Left lung (tissue), 10 donors: ENCODE data around the gene TRIM65. TPM values are rescaled to one million over a fixed set of nuclear protein-coding genes. Genes with fewer than 3 reads are reported as not detected.

Source experiments
- ATAC-seq: fragments of 200-7000 bp; cut with Tn5 transposase; one replicate; pipeline ENCODE4 v1.9.1; 2020; ENCODE audit warnings: moderate library complexity
- DNase-seq, 4 donors: peaks; one replicate each; pipeline ENCODE4 v3.0.0-alpha.2; 2013 to 2020
- H3K27ac ChIP-seq, 2 donors: fragments of 200-600 bp; sonication (generic) in 1 of 2; one replicate each; pipeline versions ENCODE4 v1.5.0 to v1.8.0; 2020 to 2021
- H3K27me3 ChIP-seq, 2 donors: fragments of 200-600 bp; sonication (generic) in 1 of 2; one replicate each; pipeline versions ENCODE4 v1.5.0 to v1.8.0; 2020 to 2021
- H3K36me3 ChIP-seq, 2 donors: fragments of 200-600 bp; sonication (generic) in 1 of 2; one replicate each; pipeline versions ENCODE4 v1.5.0 to v1.8.0; 2020 to 2021
- H3K4me1 ChIP-seq, 2 donors: fragments of 200-600 bp; one replicate each; pipeline ENCODE4 v1.8.0; 2021
- H3K4me3 ChIP-seq, 2 donors: fragments of 200-600 bp; sonication (generic) in 1 of 2; one replicate each; pipeline versions ENCODE4 v1.5.0 to v1.8.0; 2020 to 2021; ENCODE audit warnings: mild to moderate bottlenecking in 1 of 2
- H3K9me3 ChIP-seq, 2 donors: fragments of 200-600 bp; sonication (generic) in 1 of 2; one replicate each; pipeline versions ENCODE4 v1.5.0 to v1.8.0; 2020 to 2021
- intact Hi-C, 2 donors: fragments of 100-400 bp; cut with DNase I; formaldehyde crosslinking; loops; one replicate each; pipeline versions ENCODE4 v1.11.2 to v1.14.2; 2022
- polyA plus RNA-seq, 6 donors: library from polyadenylated mRNA; unstranded; fragments of 120-200 nt; gene quantifications; one replicate each; pipeline ENCODE4 v1.2.1, GENCODE V29; 2013; ENCODE audit not compliant: insufficient read length in 6 of 6
- total RNA-seq, 2 donors: library from RNA; stranded (reverse); fragmentation: NEBNext Ultra II Directional; extraction: Animal tissue kit (Norgen Biotek cat#: 25700); gene quantifications; one replicate each; pipeline ENCODE4 v1.2.1, GENCODE V29; 2021
- TF ChIP-seq, protein P1 (sequence below), 2 donors: fragments of 200-600 bp; sonication (generic) in 1 of 2; IDR thresholded peaks; one replicate each; pipeline versions ENCODE4 v1.5.0 to v1.8.0; 2021; ENCODE audit warnings: antibody characterized with exemption in 2 of 2
- donor health status: DM: no; HTN: yes; CAD: no.
- donor health status: DM: no; HTN: no; CAD: no.

The TRIM65 gene
- total and polyA plus RNA-seq, 8 donors = 15.8 to 35.1 (median 20.0) TPM

DNA sequence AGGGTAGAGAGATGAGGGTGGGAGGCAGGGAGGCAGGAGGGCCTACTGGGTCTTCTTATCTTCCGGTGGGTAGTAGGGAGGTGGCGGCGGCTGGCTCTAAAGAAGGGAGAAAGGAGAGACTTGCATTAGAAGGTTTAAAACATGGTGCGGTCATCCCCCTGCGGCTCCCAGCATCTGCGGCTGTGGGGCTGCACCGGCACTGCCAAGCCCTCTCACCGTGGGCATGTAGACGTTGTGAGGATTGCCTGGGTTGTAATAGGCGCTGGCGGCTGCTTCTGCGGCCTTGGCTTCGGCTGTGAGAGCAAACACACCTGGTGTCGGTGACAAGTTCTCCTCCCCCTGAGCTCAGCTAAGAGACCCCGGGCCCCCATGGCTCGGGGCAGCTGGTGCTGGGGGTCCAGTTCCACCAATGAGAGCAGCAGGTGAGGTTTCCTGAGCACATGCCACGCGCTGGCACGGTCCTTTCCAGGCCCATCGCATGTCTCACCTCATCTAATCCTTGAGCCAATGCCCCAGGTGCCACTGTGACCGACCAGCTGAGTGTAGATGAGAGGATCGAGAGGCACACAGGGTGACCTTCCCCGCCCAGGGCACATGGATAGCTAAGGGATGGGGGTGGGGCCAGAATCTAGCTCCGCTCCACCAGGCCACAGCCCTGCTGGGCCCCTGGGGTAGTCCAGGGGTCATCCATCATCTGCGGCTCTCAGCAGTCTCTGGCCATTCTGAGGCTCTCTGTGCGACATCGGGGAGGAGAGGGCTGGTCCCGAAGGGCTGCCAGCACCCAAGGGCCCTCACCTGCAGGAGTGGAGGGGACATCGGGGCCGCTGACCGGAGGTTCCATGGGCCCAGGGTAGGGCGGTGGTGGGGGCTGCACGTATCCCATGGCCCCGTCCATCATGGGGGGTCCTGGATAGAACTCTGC lies 49.8 kb downstream of the TRIM65 start:
- Histone ChIP-seq H3K4me3 (no peak overlapping the region), H3K9me3 (no peaks in the 10 kb centered on the region), H3K4me1 (peaks cover 31 to 83% of the 10 kb centered on the region in 2 donors), H3K27ac (peak overlapping the region; percentile 87 to 93), H3K27me3 (no peaks in the 10 kb centered on the region), H3K36me3 (peaks cover 2 to 71% of the 10 kb centered on the region in 2 donors)
- ATAC-seq = no peak
- TF ChIP-seq, protein P1, sequence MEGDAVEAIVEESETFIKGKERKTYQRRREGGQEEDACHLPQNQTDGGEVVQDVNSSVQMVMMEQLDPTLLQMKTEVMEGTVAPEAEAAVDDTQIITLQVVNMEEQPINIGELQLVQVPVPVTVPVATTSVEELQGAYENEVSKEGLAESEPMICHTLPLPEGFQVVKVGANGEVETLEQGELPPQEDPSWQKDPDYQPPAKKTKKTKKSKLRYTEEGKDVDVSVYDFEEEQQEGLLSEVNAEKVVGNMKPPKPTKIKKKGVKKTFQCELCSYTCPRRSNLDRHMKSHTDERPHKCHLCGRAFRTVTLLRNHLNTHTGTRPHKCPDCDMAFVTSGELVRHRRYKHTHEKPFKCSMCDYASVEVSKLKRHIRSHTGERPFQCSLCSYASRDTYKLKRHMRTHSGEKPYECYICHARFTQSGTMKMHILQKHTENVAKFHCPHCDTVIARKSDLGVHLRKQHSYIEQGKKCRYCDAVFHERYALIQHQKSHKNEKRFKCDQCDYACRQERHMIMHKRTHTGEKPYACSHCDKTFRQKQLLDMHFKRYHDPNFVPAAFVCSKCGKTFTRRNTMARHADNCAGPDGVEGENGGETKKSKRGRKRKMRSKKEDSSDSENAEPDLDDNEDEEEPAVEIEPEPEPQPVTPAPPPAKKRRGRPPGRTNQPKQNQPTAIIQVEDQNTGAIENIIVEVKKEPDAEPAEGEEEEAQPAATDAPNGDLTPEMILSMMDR (IDR thresholded peaks at IDR 0.05) = no peak
- DNase-seq = peak in 1 of 4 donors; percentile 67
- intact Hi-C loops = no loop called here

DNA sequence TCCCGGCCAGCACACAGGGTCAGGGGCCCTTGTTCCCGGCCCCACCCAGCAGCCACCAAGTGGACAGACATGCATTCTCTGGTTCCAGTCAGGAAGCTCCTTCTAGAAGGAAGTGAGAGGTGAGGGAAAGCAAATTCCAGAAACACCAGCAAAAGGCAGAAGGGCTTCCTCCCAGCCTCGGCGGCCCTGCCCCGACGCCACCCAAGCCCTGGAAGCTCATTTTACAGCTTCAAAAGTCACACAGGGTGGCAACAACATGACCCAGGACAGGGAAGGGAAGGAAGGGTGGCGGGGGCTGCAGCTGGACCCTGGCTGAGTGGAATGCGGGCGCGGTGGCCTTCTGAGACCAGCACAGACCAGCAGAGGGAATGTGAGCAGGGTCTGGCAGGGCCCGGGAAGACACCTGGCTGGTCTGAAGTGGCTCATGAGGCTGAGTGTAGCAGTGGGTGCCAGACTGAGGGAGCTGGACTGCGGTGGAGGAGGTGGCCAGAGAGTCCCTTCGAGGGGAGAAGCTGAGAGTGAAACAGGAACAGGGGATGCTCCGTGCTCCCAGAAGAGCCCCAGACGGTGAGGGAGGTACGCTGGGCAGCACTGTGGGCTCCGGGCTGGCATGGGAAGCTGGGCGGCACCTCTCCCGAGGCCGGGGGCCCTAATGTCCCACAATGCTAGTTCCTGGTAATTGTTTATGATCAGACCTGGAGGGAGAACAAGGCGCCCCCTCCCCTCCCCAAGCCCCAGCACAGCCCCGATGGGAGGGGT lies 50.6 kb downstream of the TRIM65 start:
- Histone ChIP-seq H3K27me3 (no peaks in the 10 kb centered on the region), H3K9me3 (no peaks in the 10 kb centered on the region), H3K36me3 (peaks cover 0 to 65% of the 10 kb centered on the region in 2 donors), H3K27ac (peak overlapping the region; percentile 87 to 93), H3K4me3 (no peak overlapping the region), H3K4me1 (peaks cover 31 to 80% of the 10 kb centered on the region in 2 donors)
- intact Hi-C loops = no loop called here
- peak in 1 of 4 donors; percentile 75 for DNase-seq
- TF ChIP-seq, protein P1 (IDR thresholded peaks at IDR 0.05) = no peak
- ATAC-seq = peak; percentile 7

DNA sequence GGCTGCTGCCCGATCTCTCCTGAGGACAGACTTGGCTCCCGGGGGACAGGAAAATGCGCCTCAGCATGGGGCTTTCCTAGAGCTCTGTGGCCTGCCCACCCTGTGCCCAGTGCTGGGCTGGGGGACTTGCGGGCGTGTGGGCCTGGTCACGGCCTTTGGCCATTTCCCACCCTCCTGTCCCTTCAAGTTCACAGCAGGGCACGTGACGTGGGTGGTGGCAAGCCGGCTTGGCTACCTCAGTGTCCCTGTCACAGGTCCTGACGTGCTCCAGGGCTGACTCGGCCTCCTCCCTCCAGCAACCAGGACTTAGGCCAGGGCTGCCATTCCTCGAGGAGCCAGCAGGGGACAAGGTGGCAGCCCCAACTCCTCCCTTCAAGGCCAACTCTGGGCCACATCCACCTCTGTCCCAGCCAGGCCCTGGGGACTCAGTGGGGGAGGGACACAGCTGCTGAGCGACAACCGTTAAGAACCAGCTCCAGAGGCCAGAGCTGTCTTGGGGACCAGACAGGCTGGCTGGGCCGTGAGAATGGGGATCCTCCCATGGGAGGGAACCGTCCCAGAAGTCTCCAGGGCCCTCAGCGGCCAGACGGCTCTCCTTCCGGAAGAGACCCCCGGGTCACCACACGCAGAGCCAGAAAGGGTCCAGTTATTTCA lies 51.6 kb downstream of the TRIM65 start:
- H3K4me3 ChIP-seq = peak overlapping the region in 1 of 2 donors; percentile 61
- H3K27ac ChIP-seq = peak overlapping the region; percentile 87 to 93
- no peaks in the 10 kb centered on the region for H3K27me3 ChIP-seq
- H3K9me3 ChIP-seq = no peaks in the 10 kb centered on the region
- peaks cover 31 to 80% of the 10 kb centered on the region in 2 donors for H3K4me1 ChIP-seq
- intact Hi-C loops = no loop called here
- peaks cover 0 to 65% of the 10 kb centered on the region in 2 donors for H3K36me3 ChIP-seq
- DNase-seq (peak in 3 of 4 donors; percentile 78 to 94 (median 91)), ATAC-seq (peak; percentile 82)
- TF ChIP-seq, protein P1 (IDR thresholded peaks at IDR 0.05) = peak; percentile 77 to 95

DNA sequence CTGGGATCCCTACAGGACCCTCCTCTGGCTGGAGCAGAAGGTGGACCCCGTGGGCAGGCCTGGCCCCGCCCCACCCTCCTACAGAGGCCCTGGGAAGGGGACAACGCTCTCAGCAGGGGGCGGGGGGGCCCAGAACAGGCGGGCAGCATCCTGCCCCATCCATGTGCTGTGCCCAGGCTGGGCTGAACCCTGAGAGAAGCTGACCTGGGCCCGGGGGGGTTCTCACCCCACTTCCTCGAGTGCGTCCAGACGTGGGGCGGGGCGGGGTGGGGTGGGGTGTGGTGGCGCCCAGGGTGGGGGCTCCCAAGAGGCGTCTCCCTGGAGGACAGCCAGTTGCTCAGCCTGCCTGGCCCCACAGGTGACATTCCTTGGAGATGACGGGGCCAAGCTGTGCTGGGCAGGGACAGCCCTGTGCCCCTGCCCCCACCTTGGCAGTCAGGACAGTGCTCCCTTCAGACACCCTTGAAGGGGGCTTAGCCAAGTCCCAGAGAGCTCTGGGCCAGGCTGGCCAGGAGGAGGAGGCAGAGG lies 52.2 kb downstream of the TRIM65 start:
- Histone ChIP-seq H3K9me3 (no peaks in the 10 kb centered on the region), H3K4me1 (peaks cover 31 to 76% of the 10 kb centered on the region in 2 donors), H3K36me3 (peaks cover 0 to 65% of the 10 kb centered on the region in 2 donors), H3K27me3 (no peaks in the 10 kb centered on the region), H3K4me3 (peak overlapping the region; percentile 21 to 61), H3K27ac (peak overlapping the region; percentile 87 to 93)
- peak; percentile 81 for ATAC-seq
- peak in 3 of 4 donors; percentile 84 to 90 (median 85) for DNase-seq
- TF ChIP-seq, protein P1 (IDR thresholded peaks at IDR 0.05) = no peak
- intact Hi-C loops = no loop called here
